ENCODE data around the gene TRIO. TPM values are rescaled to one million over a fixed set of nuclear protein-coding genes. Genes with fewer than 3 reads are reported as not detected.

Gene TRIO
- total RNA-seq, 5 donors from 2014 or later (not counting 1 experiment from before 2014, with no cell fraction given) = 6.2 to 31.1 (median 11.8) TPM

DNA sequence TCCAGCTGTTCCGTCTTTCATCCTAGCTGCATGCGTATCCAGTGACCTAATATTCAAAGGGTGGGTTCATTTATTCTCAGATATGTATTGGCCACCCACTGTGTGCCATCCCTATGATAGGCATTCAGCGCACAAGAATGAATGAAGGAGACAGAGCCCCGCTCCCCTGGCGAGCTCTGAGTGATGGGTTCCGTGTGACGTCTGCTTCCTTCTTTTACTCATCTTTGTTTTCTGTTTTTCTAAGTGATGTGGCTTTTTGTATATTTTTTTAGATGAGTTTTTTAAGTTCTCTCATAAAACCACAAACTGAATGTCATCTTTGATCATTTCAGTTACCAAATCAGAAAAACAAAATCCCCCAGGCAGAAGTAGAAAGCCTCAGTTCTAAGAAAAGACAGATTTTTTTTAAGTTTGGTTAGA, 270.2 kb downstream of the TRIO start:
- Histone ChIP-seq H3K4me3 (ENCODE audit: control insufficient read depth in 1 of 2, extremely low read depth in 1 of 2, low read length in 1 of 2) (no peak overlapping the region), H3K4me1 (ENCODE audit: control insufficient read depth in 1 of 2, extremely low read depth in 1 of 2, insufficient read depth in 2 of 2, low read length in 2 of 2) (peaks cover 31 to 40% of the 10 kb centered on the region in 2 experiments), H3K27me3 (replicated peaks in 1 of 2; ENCODE audit: control insufficient read depth in 2 of 2, extremely low read depth in 1 of 2, insufficient read depth in 2 of 2, low read length in 1 of 2) (no peaks in the 10 kb centered on the region), H3K9me3 (no peaks in the 10 kb centered on the region), H3K27ac (ENCODE audit: low read length) (peak overlapping the region; percentile 74), H3K36me3 (ENCODE audit: control insufficient read depth in 2 of 2, extremely low read depth in 1 of 2, insufficient read depth in 1 of 2, low read length in 1 of 2) (no peaks in the 10 kb centered on the region)
- no CpG with 5 or more reads among the region's 7 CpGs for WGBS (ENCODE audit: insufficient coverage)
- no peaks in the 10 kb centered on the region for H3K9me3 Mint-ChIP-seq
- H3K4me3 Mint-ChIP-seq = peak overlapping the region; percentile 61 to 63 (median 63)
- peak; percentile 78 to 89 (median 82) for ATAC-seq (replicated peaks in 1 of 4)
- peak overlapping the region; percentile 93 to 97 for H3K27ac Mint-ChIP-seq
- ChIA-PET CTCF (interaction anchor here in 1 of 2 donors (0.7 to 1.5 kb wide), 4 partner anchors 9 to 235 kb away, joined by 3 to 6 read pairs (median 3); no protein-coding TSS in a partner anchor), POLR2A (interaction anchor here in 1 of 2 donors (0.6 kb wide), 1 partner anchor 457 kb away, joined by 3 read pairs; no protein-coding TSS in a partner anchor)
- no peaks in the 10 kb centered on the region for H3K27me3 Mint-ChIP-seq
- DNase-seq = peak in 34 of 35 experiments; percentile 22 to 83 (median 58)
- peaks cover 41 to 54% (median 47%) of the 10 kb centered on the region in 3 donors for H3K4me1 Mint-ChIP-seq
- no peaks in the 10 kb centered on the region for H3K36me3 Mint-ChIP-seq

DNA sequence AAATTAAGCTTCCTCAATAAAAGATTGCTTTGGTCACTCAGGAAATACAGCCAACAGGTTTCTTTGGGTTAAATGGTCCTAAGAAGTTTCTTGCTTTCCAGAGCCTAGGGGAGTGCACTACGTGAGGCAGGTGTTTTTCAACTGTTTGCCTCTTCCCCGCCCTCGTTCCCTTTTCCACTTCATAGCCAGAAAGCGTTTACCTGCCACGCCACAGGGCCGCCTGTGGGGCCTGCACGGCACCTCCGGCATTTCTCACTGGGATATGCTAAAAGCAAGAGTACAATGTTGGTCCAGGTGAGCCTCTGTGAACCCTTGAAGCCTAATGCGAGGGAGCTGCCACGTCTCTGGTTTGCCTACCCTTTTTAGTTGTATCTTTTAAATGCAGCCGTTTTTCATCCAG, 270.9 kb downstream of the TRIO start:
- H3K27ac ChIP-seq (ENCODE audit: low read length) = peak overlapping the region; percentile 74
- H3K9me3 Mint-ChIP-seq = no peaks in the 10 kb centered on the region
- no peaks in the 10 kb centered on the region for H3K27me3 ChIP-seq (replicated peaks in 1 of 2; ENCODE audit: control insufficient read depth in 2 of 2, extremely low read depth in 1 of 2, insufficient read depth in 2 of 2, low read length in 1 of 2)
- no peaks in the 10 kb centered on the region for H3K9me3 ChIP-seq
- CTCF ChIA-PET = interaction anchor here (0.7 to 1.6 kb wide), 5 partner anchors 8 to 235 kb away, joined by 3 to 7 read pairs (median 3); no protein-coding TSS in a partner anchor
- no peaks in the 10 kb centered on the region for H3K36me3 Mint-ChIP-seq
- H3K4me1 Mint-ChIP-seq = peaks cover 41 to 58% (median 47%) of the 10 kb centered on the region in 3 donors
- H3K4me3 Mint-ChIP-seq = peak overlapping the region; percentile 41 to 63 (median 61)
- 59% methylated on average over 5 of the region's 11 CpGs for WGBS (ENCODE audit: insufficient coverage)
- peak; percentile 12 to 38 (median 22) for ATAC-seq (replicated peaks in 1 of 4)
- DNase-seq = peak in 18 of 35 experiments; percentile 2 to 44 (median 18)
- peaks cover 31 to 40% of the 10 kb centered on the region in 2 experiments for H3K4me1 ChIP-seq (ENCODE audit: control insufficient read depth in 1 of 2, extremely low read depth in 1 of 2, insufficient read depth in 2 of 2, low read length in 2 of 2)
- POLR2A ChIA-PET = no interaction called here
- H3K4me3 ChIP-seq (ENCODE audit: control insufficient read depth in 1 of 2, extremely low read depth in 1 of 2, low read length in 1 of 2) = no peak overlapping the region
- no peaks in the 10 kb centered on the region for H3K36me3 ChIP-seq (ENCODE audit: control insufficient read depth in 2 of 2, extremely low read depth in 1 of 2, insufficient read depth in 1 of 2, low read length in 1 of 2)
- peak overlapping the region; percentile 93 to 97 for H3K27ac Mint-ChIP-seq
- H3K27me3 Mint-ChIP-seq = no peaks in the 10 kb centered on the region

DNA sequence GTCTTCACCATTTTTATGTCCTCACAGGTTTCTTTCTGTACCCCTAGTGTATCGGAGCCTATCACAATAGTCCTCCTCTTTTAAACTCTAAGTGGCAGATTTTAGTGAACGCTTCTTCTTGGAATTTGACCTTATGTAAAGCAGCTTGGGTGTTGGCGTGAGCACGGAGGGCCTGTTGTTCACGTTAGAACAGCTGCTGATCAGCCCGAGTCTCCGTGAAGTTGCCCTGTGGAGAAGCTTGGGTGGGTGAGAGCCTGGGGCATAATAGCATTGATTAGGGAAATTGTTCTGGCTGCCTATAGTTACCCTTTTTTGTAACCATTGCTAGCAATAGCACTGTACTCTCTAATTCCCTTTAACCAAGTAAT, 271.5 kb downstream of the TRIO start:
- H3K4me3 ChIP-seq (ENCODE audit: control insufficient read depth in 1 of 2, extremely low read depth in 1 of 2, low read length in 1 of 2) = no peak overlapping the region
- peaks cover 31 to 40% of the 10 kb centered on the region in 2 experiments for H3K4me1 ChIP-seq (ENCODE audit: control insufficient read depth in 1 of 2, extremely low read depth in 1 of 2, insufficient read depth in 2 of 2, low read length in 2 of 2)
- peak overlapping the region; percentile 74 for H3K27ac ChIP-seq (ENCODE audit: low read length)
- no CpG with 5 or more reads among the region's 7 CpGs for WGBS (ENCODE audit: insufficient coverage)
- peak in 1 of 4 experiments; percentile 4 for ATAC-seq (replicated peaks in 1 of 4)
- Mint-ChIP-seq H3K9me3 (no peaks in the 10 kb centered on the region), H3K4me1 (peaks cover 41 to 58% (median 47%) of the 10 kb centered on the region in 3 donors), H3K36me3 (no peaks in the 10 kb centered on the region), H3K4me3 (peak overlapping the region; percentile 34 to 63 (median 41)), H3K27ac (peak overlapping the region; percentile 93 to 97), H3K27me3 (no peaks in the 10 kb centered on the region)
- no peaks in the 10 kb centered on the region for H3K27me3 ChIP-seq (replicated peaks in 1 of 2; ENCODE audit: control insufficient read depth in 2 of 2, extremely low read depth in 1 of 2, insufficient read depth in 2 of 2, low read length in 1 of 2)
- CTCF ChIA-PET = interaction anchor here in 1 of 2 donors (0.6 to 1.6 kb wide), 2 partner anchors 143 to 168 kb away, joined by 3 to 7 read pairs; no protein-coding TSS in a partner anchor
- POLR2A ChIA-PET = interaction anchor here in 1 of 2 donors (0.5 kb wide), 1 partner anchor 14 kb away, joined by 3 read pairs; no protein-coding TSS in a partner anchor
- DNase-seq = peak in 2 of 35 experiments; percentile 25
- H3K36me3 ChIP-seq (ENCODE audit: control insufficient read depth in 2 of 2, extremely low read depth in 1 of 2, insufficient read depth in 1 of 2, low read length in 1 of 2) = peaks cover 0 to 1% of the 10 kb centered on the region in 2 donors
- H3K9me3 ChIP-seq = no peaks in the 10 kb centered on the region

DNA sequence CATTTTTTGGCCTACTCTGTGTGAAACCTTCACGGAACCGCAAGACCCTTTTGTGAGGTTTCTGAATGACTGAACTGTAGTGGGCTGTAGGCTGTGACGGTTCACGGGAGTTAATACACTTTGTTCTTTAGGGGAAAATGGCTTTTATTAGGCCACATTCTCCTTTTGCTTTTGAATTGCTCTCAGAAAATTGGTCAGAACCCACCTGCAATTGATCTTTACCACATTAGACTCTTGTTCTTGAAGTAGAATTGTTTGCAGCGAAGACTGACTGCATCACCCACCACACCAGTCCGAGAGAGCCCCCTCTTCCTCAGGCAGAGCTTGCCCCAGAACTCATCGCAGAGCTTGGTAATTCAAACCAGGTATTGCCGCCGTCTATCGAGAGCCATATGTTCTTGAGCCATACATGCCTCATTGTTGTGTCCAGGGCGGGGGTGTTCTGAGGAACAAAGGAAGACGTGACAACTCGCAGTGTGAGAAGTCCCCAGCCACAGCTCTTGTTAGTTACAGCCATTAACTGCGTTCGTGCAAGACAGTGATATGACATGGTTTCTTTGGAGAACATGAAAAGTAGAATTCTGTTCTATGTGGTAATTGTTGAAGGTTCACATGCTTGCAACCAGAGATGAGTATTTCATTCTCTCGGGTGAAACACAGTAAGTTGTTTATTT, 272.0 kb downstream of the TRIO start:
- DNase-seq = peak in 4 of 35 experiments; percentile 9 to 37 (median 16)
- Mint-ChIP-seq H3K27ac (peak overlapping the region; percentile 93 to 97), H3K27me3 (no peaks in the 10 kb centered on the region), H3K4me3 (peak overlapping the region; percentile 34 to 63 (median 41)), H3K9me3 (no peaks in the 10 kb centered on the region), H3K4me1 (peaks cover 41 to 58% (median 47%) of the 10 kb centered on the region in 3 donors), H3K36me3 (no peaks in the 10 kb centered on the region)
- no peak for ATAC-seq (replicated peaks in 1 of 4)
- H3K9me3 ChIP-seq = no peaks in the 10 kb centered on the region
- POLR2A ChIA-PET = interaction anchor here in 1 of 2 donors (0.5 kb wide), 1 partner anchor 14 kb away, joined by 3 read pairs; no protein-coding TSS in a partner anchor
- no peaks in the 10 kb centered on the region for H3K27me3 ChIP-seq (replicated peaks in 1 of 2; ENCODE audit: control insufficient read depth in 2 of 2, extremely low read depth in 1 of 2, insufficient read depth in 2 of 2, low read length in 1 of 2)
- WGBS (ENCODE audit: insufficient coverage) = 31% methylated on average over 13 of the region's 16 CpGs
- peak overlapping the region; percentile 74 for H3K27ac ChIP-seq (ENCODE audit: low read length)
- peaks cover 31 to 40% of the 10 kb centered on the region in 2 experiments for H3K4me1 ChIP-seq (ENCODE audit: control insufficient read depth in 1 of 2, extremely low read depth in 1 of 2, insufficient read depth in 2 of 2, low read length in 2 of 2)
- CTCF ChIA-PET = interaction anchor here in 1 of 2 donors (0.6 to 1.6 kb wide), 2 partner anchors 142 to 168 kb away, joined by 3 to 7 read pairs; no protein-coding TSS in a partner anchor
- H3K36me3 ChIP-seq (ENCODE audit: control insufficient read depth in 2 of 2, extremely low read depth in 1 of 2, insufficient read depth in 1 of 2, low read length in 1 of 2) = peaks cover 0 to 4% of the 10 kb centered on the region in 2 donors
- H3K4me3 ChIP-seq (ENCODE audit: control insufficient read depth in 1 of 2, extremely low read depth in 1 of 2, low read length in 1 of 2) = no peak overlapping the region

DNA sequence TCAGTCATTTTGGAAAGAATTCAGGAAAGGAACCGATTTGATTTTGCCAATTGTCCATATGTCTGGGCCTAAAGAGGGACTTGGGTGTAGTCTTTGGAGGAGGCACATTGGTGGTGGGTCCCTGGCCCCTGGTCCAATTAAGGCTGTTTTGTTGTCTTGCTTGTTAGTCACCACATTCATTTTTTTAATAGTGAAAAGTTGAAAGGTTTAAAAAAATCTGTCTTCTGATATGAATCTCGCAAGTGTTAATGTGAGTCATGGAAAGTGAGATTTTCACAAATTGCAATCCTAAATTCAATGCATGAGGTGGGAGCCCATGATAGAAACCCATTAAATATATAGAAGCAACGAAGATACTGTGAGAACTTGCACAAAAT, 272.5 kb downstream of the TRIO start:
- POLR2A ChIA-PET = interaction anchor here in 1 of 2 donors (0.6 kb wide), 1 partner anchor 46 kb away, joined by 6 read pairs; no protein-coding TSS in a partner anchor

DNA sequence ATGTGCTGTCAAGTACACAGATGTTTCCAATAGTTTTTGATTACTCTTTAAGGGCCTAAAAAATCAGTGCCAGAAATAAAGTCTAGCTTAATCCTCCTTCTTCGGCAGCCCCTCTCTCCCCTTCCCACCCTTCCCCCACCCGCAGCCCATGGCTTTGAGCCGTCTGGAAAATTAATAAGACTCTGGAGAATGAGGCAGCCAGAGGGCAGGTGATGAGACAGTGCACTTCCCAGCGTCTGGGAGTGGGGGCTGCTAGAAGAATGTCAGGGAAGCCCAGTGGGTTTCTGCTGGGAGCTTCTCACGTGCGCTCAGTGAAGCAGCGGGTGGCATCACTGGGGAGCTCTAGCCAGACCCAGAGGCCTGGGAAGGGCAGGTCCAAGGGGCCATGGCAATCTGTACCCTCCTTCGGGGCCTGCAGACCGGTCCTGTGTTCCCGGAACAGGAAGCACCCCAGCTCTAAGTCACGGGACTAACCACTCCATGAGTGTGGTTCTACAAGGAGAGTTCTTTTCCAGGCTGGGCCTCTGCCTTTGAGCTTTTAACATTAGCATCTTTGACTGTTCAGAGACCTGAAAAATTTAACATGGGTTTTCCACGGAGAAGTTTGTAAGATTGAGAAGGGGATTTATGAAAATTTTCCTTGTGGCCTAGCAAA, 273.6 kb downstream of the TRIO start:
- no peak overlapping the region for H3K4me3 ChIP-seq (ENCODE audit: control insufficient read depth in 1 of 2, extremely low read depth in 1 of 2, low read length in 1 of 2)
- DNase-seq (no peak), ATAC-seq (replicated peaks in 1 of 4) (no peak)
- H3K27me3 ChIP-seq (replicated peaks in 1 of 2; ENCODE audit: control insufficient read depth in 2 of 2, extremely low read depth in 1 of 2, insufficient read depth in 2 of 2, low read length in 1 of 2) = no peaks in the 10 kb centered on the region
- WGBS (ENCODE audit: insufficient coverage) = 87% methylated on average over 5 of the region's 12 CpGs
- Mint-ChIP-seq H3K4me3 (no peak overlapping the region), H3K27ac (peak overlapping the region; percentile 69 to 73), H3K36me3 (no peaks in the 10 kb centered on the region), H3K9me3 (no peaks in the 10 kb centered on the region), H3K27me3 (no peaks in the 10 kb centered on the region), H3K4me1 (peaks cover 41 to 58% (median 47%) of the 10 kb centered on the region in 3 donors)
- H3K4me1 ChIP-seq (ENCODE audit: control insufficient read depth in 1 of 2, extremely low read depth in 1 of 2, insufficient read depth in 2 of 2, low read length in 2 of 2) = peaks cover 31 to 40% of the 10 kb centered on the region in 2 experiments
- CTCF ChIA-PET = interaction anchor here (0.5 to 1.1 kb wide), 3 partner anchors 29 to 232 kb away, joined by 3 to 5 read pairs (median 3); no protein-coding TSS in a partner anchor
- H3K27ac ChIP-seq (ENCODE audit: low read length) = no peak overlapping the region
- H3K36me3 ChIP-seq (ENCODE audit: control insufficient read depth in 2 of 2, extremely low read depth in 1 of 2, insufficient read depth in 1 of 2, low read length in 1 of 2) = peaks cover 0 to 4% of the 10 kb centered on the region in 2 donors
- POLR2A ChIA-PET = no interaction called here
- no peaks in the 10 kb centered on the region for H3K9me3 ChIP-seq

More for the DNA sequence above, 272.5 kb downstream of the TRIO start:
- CTCF ChIA-PET = no interaction called here
- ATAC-seq (replicated peaks in 1 of 4) = no peak
- peaks cover 41 to 58% (median 47%) of the 10 kb centered on the region in 3 donors for H3K4me1 Mint-ChIP-seq
- H3K27me3 Mint-ChIP-seq = no peaks in the 10 kb centered on the region
- no peaks in the 10 kb centered on the region for H3K27me3 ChIP-seq (replicated peaks in 1 of 2; ENCODE audit: control insufficient read depth in 2 of 2, extremely low read depth in 1 of 2, insufficient read depth in 2 of 2, low read length in 1 of 2)
- peak overlapping the region; percentile 34 to 63 (median 41) for H3K4me3 Mint-ChIP-seq
- no CpG with 5 or more reads among the region's 3 CpGs for WGBS (ENCODE audit: insufficient coverage)
- H3K27ac Mint-ChIP-seq = peak overlapping the region; percentile 93 to 97
- no peak for DNase-seq
- H3K27ac ChIP-seq (ENCODE audit: low read length) = peak overlapping the region; percentile 74
- H3K4me3 ChIP-seq (ENCODE audit: control insufficient read depth in 1 of 2, extremely low read depth in 1 of 2, low read length in 1 of 2) = no peak overlapping the region
- H3K4me1 ChIP-seq (ENCODE audit: control insufficient read depth in 1 of 2, extremely low read depth in 1 of 2, insufficient read depth in 2 of 2, low read length in 2 of 2) = peaks cover 31 to 40% of the 10 kb centered on the region in 2 experiments
- H3K36me3 ChIP-seq (ENCODE audit: control insufficient read depth in 2 of 2, extremely low read depth in 1 of 2, insufficient read depth in 1 of 2, low read length in 1 of 2) = peaks cover 0 to 4% of the 10 kb centered on the region in 2 donors
- no peaks in the 10 kb centered on the region for H3K9me3 ChIP-seq
- no peaks in the 10 kb centered on the region for H3K9me3 Mint-ChIP-seq
- no peaks in the 10 kb centered on the region for H3K36me3 Mint-ChIP-seq

All from T-cell (primary cell).